HepG2 (cell line): ENCODE data around the gene HSPA1A. TPM values are rescaled to one million over a fixed set of nuclear protein-coding genes. Genes with fewer than 3 reads are reported as not detected.

Source experiments
- ATF7 ChIP-seq, 2 experiments: fragments of 450-650 bp in 1 of 2; sonication (generic) in 1 of 2; formaldehyde crosslinking in 1 of 2; IDR thresholded peaks; 2 replicates each; pipeline versions ENCODE4 v1.4.0 to v1.6.1; 2016 to 2020; ENCODE audit warnings: antibody characterized with exemption in 1 of 2, mild to moderate bottlenecking in 1 of 2, missing genetic modification reagents in 1 of 2
- FOSL1 ChIP-seq: sonication (generic); formaldehyde crosslinking; IDR thresholded peaks from 2 replicates; pipeline ENCODE4 v1.9.0; 2021; ENCODE audit warnings: missing genetic modification reagents, borderline replicate concordance
- IKZF1 ChIP-seq: fragments of 450-650 bp; IDR thresholded peaks from 2 replicates; pipeline ENCODE4 v1.7.1; 2016
- KLF11 ChIP-seq: IDR thresholded peaks from 2 replicates; pipeline ENCODE4 v1.6.1; 2016; ENCODE audit warnings: missing compliant biosample characterization
- MEIS1 ChIP-seq: sonication (generic); formaldehyde crosslinking; IDR thresholded peaks from 2 replicates; pipeline ENCODE4 v1.9.0; 2021; ENCODE audit warnings: mild to moderate bottlenecking, missing genetic modification reagents, moderate library complexity, borderline replicate concordance
- NR2C2 ChIP-seq: sonication (generic); formaldehyde crosslinking; IDR thresholded peaks from 2 replicates; pipeline ENCODE4 v1.4.0; 2020; ENCODE audit warnings: missing genetic modification reagents, mild to moderate bottlenecking, moderate library complexity, borderline replicate concordance
- NR2F6 ChIP-seq, 2 experiments: IDR thresholded peaks; 2 replicates each; pipeline ENCODE4 v1.6.1; 2016; ENCODE audit warnings: antibody characterized with exemption in 1 of 2, mild to moderate bottlenecking in 1 of 2
- PTBP1 ChIP-seq: fragments of 200-400 bp; formaldehyde crosslinking; IDR thresholded peaks from 2 replicates; pipeline ENCODE4 v1.6.1; 2018; ENCODE audit warnings: low read length, low read depth; ENCODE audit not compliant: poor library complexity, severe bottlenecking
- SAFB2 ChIP-seq: sonication (generic); formaldehyde crosslinking; IDR thresholded peaks from 2 replicates; pipeline ENCODE4 v1.5.1; 2020; ENCODE audit warnings: missing genetic modification reagents, low read depth, mild to moderate bottlenecking, borderline replicate concordance
- ZBTB40 ChIP-seq, 2 experiments: fragments of 450-650 bp in 1 of 2; sonication (generic) in 1 of 2; formaldehyde crosslinking in 1 of 2; IDR thresholded peaks; 2 replicates each; pipeline versions ENCODE4 v1.6.1 to v1.8.0; 2016 to 2022; ENCODE audit warnings: antibody characterized with exemption in 1 of 2, mild to moderate bottlenecking in 1 of 2, missing genetic modification reagents in 1 of 2
- ZKSCAN8 ChIP-seq: IDR thresholded peaks from 2 replicates; pipeline ENCODE4 v1.6.1; 2016; ENCODE audit warnings: borderline replicate concordance, missing genetic modification reagents, missing compliant biosample characterization
- ZMAT3 ChIP-seq: sonication (generic); formaldehyde crosslinking; conservative IDR thresholded peaks from 2 replicates; pipeline ENCODE4 v1.7.0; 2021; ENCODE audit warnings: missing genetic modification reagents
- ZNF33A ChIP-seq: sonication (generic); formaldehyde crosslinking; IDR thresholded peaks from 2 replicates; pipeline ENCODE4 v1.5.1; 2020; ENCODE audit warnings: missing genetic modification reagents, mild to moderate bottlenecking, moderate library complexity, borderline replicate concordance
- ZNF552 ChIP-seq: sonication (generic); formaldehyde crosslinking; IDR thresholded peaks from 2 replicates; pipeline ENCODE4 v1.9.0; 2022; ENCODE audit warnings: missing genetic modification reagents, mild to moderate bottlenecking, borderline replicate concordance
- ZNF615 ChIP-seq: sonication (generic); formaldehyde crosslinking; IDR thresholded peaks from 2 replicates; pipeline ENCODE4 v1.5.0; 2020; ENCODE audit warnings: mild to moderate bottlenecking, missing genetic modification reagents, borderline replicate concordance
- polyA plus RNA-seq, 8 experiments: library from polyadenylated mRNA; depleted of rRNA in 3 of 8; stranded (reverse) in 7 of 8; unstranded in 1 of 8; fragments of >200 nt; fragmentation: Illumina TruSeq in 4 of 8; extraction: Trizol in 4 of 8; gene quantifications; 2 replicates each; pipeline versions ENCODE4 v1.2.1 to v1.2.3, GENCODE V29; 2011 to 2016; ENCODE audit warnings: low read depth in 4 of 8, missing spikeins in 1 of 8, mixed read lengths in 1 of 8; ENCODE audit not compliant: insufficient read depth in 1 of 8
- total RNA-seq, 5 experiments: library from RNA; depleted of rRNA; stranded (reverse); fragments of >200 nt; fragmentation: Illumina TruSeq; extraction: Trizol; gene quantifications; 2 replicates each; pipeline ENCODE4 v1.2.3, GENCODE V29; 2016; ENCODE audit warnings: low read depth in 1 of 5
- TF ChIP-seq, protein P1 (sequence below): sonication (generic); formaldehyde crosslinking; IDR thresholded peaks from 2 replicates; pipeline ENCODE4 v1.8.0; 2022; ENCODE audit warnings: mild to moderate bottlenecking, missing genetic modification reagents, borderline replicate concordance
- TF ChIP-seq, protein P2 (sequence below): IDR thresholded peaks from 2 replicates; pipeline ENCODE4 v1.6.1; 2018; ENCODE audit warnings: missing genetic modification reagents

The HSPA1A gene
- total and polyA plus RNA-seq, 2 of the 13 experiments (the other 11 are each of a cell fraction or from before 2014, with no cell fraction given) = 44.5 to 85.0 TPM

DNA sequence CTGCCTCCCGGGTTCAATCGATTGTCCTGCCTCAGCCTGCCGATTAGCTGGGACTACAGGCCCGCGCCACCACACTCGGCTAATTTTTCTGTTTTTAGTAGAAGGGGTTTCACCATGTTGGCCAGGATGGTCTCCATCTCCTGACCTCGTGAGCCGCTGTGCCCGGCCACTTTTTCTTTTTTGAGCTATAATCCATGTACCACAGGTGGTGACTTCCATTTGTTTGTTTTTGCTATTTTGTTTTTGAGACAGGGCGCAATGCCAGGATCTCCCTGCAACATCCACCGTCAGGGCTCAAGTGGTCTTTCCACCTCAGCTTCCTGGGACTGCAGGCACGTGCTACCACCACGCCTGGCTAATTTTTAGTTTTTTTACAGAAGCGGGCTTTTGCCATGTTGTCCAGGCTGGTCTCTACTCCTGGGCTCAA is 20.7 kb downstream of the HSPA1A start (continued):
- TF ChIP-seq ZNF33A (CRISPR knock-in tag) (no peak), ZBTB40 (IDR thresholded peaks at IDR 0.05) (no peak), ZBTB40 (CRISPR knock-in tag; IDR thresholded peaks at IDR 0.05) (no peak), MEIS1 (CRISPR knock-in tag) (no peak), ZKSCAN8 (CRISPR knock-in tag) (no peak), ZMAT3 (CRISPR knock-in tag) (no peak), NR2F6 (IDR thresholded peaks at IDR 0.05) (no peak), NR2F6 (CRISPR knock-in tag; IDR thresholded peaks at IDR 0.05) (no peak), KLF11 (CRISPR knock-in tag) (no peak), PTBP1 (no peak), IKZF1 (no peak), ZNF615 (CRISPR knock-in tag) (0 out of 2 replicates have a peak, but pooled peaks have one; percentile 11), FOSL1 (CRISPR knock-in tag) (no peak), SAFB2 (CRISPR knock-in tag) (no peak), ZNF552 (CRISPR knock-in tag) (no peak), ATF7 (IDR thresholded peaks at IDR 0.05) (no peak), ATF7 (CRISPR knock-in tag; IDR thresholded peaks at IDR 0.05) (no peak), NR2C2 (CRISPR knock-in tag) (no peak)
- TF ChIP-seq, protein P1, sequence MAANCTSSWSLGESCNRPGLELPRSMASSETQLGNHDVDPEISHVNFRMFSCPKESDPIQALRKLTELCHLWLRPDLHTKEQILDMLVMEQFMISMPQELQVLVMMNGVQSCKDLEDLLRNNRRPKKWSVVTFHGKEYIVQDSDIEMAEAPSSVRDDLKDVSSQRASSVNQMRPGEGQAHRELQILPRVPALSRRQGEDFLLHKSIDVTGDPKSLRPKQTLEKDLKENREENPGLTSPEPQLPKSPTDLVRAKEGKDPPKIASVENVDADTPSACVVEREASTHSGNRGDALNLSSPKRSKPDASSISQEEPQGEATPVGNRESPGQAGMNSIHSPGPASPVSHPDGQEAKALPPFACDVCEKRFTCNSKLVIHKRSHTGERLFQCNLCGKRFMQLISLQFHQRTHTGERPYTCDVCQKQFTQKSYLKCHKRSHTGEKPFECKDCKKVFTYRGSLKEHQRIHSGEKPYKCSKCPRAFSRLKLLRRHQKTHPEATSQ = no peak
- TF ChIP-seq, protein P2, sequence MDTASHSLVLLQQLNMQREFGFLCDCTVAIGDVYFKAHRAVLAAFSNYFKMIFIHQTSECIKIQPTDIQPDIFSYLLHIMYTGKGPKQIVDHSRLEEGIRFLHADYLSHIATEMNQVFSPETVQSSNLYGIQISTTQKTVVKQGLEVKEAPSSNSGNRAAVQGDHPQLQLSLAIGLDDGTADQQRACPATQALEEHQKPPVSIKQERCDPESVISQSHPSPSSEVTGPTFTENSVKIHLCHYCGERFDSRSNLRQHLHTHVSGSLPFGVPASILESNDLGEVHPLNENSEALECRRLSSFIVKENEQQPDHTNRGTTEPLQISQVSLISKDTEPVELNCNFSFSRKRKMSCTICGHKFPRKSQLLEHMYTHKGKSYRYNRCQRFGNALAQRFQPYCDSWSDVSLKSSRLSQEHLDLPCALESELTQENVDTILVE (CRISPR knock-in tag) = no peak
